Naive thymus-derived CD4-positive, alpha-beta T cell (primary cell): Measurements from ENCODE around the gene CD6. TPM values are rescaled to one million over a fixed set of nuclear protein-coding genes. Genes with fewer than 3 reads are reported as not detected.

Experiments
- ATAC-seq: fragments of 150-1000 bp; cut with Tn5 transposase; 2 replicates; pipeline ENCODE4 v1.10.0; 2021; ENCODE audit warnings: mild to moderate bottlenecking, moderate library complexity
- CTCF ChIA-PET: fragments of 350-600 bp; sonication (Branson Sonifier 250); formaldehyde crosslinking; loops from one replicate; lab custom pipeline; 2021; ENCODE audit warnings: antibody characterized with exemption; lab: Charles Lee
- POLR2A ChIA-PET: fragments of 350-600 bp; sonication (Branson Sonifier 250); formaldehyde crosslinking; loops from one replicate; lab custom pipeline; 2021; ENCODE audit warnings: antibody characterized with exemption, inconsistent platforms; lab: Charles Lee
- DNase-seq, 9 donors: peaks; one replicate each; pipeline versions ENCODE4 v3.0.0 to v3.0.0-alpha.2; 2020 to 2022; ENCODE audit warnings: mixed read lengths in 1 of 9
- H3K27ac ChIP-seq: one replicate; pipeline ENCODE4 v1.7.0; 2013; ENCODE audit warnings: mild to moderate bottlenecking, low read depth, low read length, moderate library complexity
- H3K27me3 ChIP-seq, 2 donors: one replicate each; pipeline ENCODE4 v1.7.0; 2013; ENCODE audit warnings: low read length in 2 of 2, mild to moderate bottlenecking in 2 of 2, moderate library complexity in 2 of 2; ENCODE audit not compliant: control insufficient read depth in 2 of 2, insufficient read depth in 2 of 2
- H3K36me3 ChIP-seq, 3 experiments: 1 replicate in 2 of 3; 2 replicates in 1 of 3; pipeline ENCODE4 v1.7.0; 2013; ENCODE audit warnings: low read length in 3 of 3, mild to moderate bottlenecking in 3 of 3, moderate library complexity in 1 of 3; ENCODE audit not compliant: insufficient read depth in 3 of 3, control insufficient read depth in 2 of 3
- H3K4me1 ChIP-seq, 2 donors: one replicate each; pipeline ENCODE4 v1.7.0; 2013; ENCODE audit warnings: low read length in 2 of 2, mild to moderate bottlenecking in 2 of 2, moderate library complexity in 1 of 2; ENCODE audit not compliant: control insufficient read depth in 2 of 2, insufficient read depth in 2 of 2
- H3K4me3 ChIP-seq: 2 replicates; pipeline ENCODE4 v1.7.0; 2013; ENCODE audit warnings: mild to moderate bottlenecking, low read length
- H3K9me3 ChIP-seq, 3 experiments: 1 replicate in 2 of 3; 2 replicates in 1 of 3; pipeline ENCODE4 v1.7.0; 2013; ENCODE audit warnings: low read length in 3 of 3; ENCODE audit not compliant: control insufficient read depth in 2 of 3
- H3K27ac Mint-ChIP-seq, 9 donors: one replicate each; pipeline ENCODE4 v1.8.0; 2020 to 2022; ENCODE audit warnings: mixed read lengths in 9 of 9, mild to moderate bottlenecking in 8 of 9, moderate library complexity in 5 of 9, inconsistent platforms in 2 of 9
- H3K27me3 Mint-ChIP-seq, 5 donors: one replicate each; pipeline ENCODE4 v1.8.0; 2021 to 2022; ENCODE audit warnings: mixed read lengths in 5 of 5, mild to moderate bottlenecking in 1 of 5
- H3K36me3 Mint-ChIP-seq, 5 donors: one replicate each; pipeline ENCODE4 v1.8.0; 2020 to 2022; ENCODE audit warnings: mixed read lengths in 5 of 5, mild to moderate bottlenecking in 3 of 5, inconsistent platforms in 1 of 5
- H3K4me1 Mint-ChIP-seq, 7 donors: one replicate each; pipeline ENCODE4 v1.8.0; 2020 to 2022; ENCODE audit warnings: mixed read lengths in 7 of 7, mild to moderate bottlenecking in 3 of 7, inconsistent platforms in 1 of 7
- H3K4me3 Mint-ChIP-seq, 10 donors: one replicate each; pipeline ENCODE4 v1.8.0; 2020 to 2022; ENCODE audit warnings: mild to moderate bottlenecking in 10 of 10, mixed read lengths in 10 of 10, moderate library complexity in 6 of 10, inconsistent platforms in 2 of 10
- H3K9me3 Mint-ChIP-seq, 11 donors: one replicate each; pipeline ENCODE4 v1.8.0; 2020 to 2022; ENCODE audit warnings: mixed read lengths in 11 of 11, mild to moderate bottlenecking in 4 of 11, inconsistent platforms in 1 of 11, moderate library complexity in 1 of 11
- intact Hi-C, 2 donors: fragments of 100-400 bp; cut with micrococcal nuclease; formaldehyde crosslinking; loops; one replicate each; pipeline ENCODE4 v1.15.1; 2023
- polyA plus RNA-seq, 2 donors: library from polyadenylated mRNA; unstranded; fragments of 300-500 nt; fragmentation: Illumina TruSeq; gene quantifications; one replicate each; pipeline ENCODE4 v1.2.3, GENCODE V29; 2021
- total RNA-seq, 6 experiments: library from RNA in 5 of 6; stranded (reverse) in 5 of 6; gene quantifications; 1 replicate in 5 of 6; 2 replicates in 1 of 6; pipeline ENCODE4 v1.2.3 and lab custom pipeline; 2021 to 2026

The CD6 gene
- total and polyA plus RNA-seq, 7 experiments from 2014 or later: 195 to 653 (median 416) TPM

DNA sequence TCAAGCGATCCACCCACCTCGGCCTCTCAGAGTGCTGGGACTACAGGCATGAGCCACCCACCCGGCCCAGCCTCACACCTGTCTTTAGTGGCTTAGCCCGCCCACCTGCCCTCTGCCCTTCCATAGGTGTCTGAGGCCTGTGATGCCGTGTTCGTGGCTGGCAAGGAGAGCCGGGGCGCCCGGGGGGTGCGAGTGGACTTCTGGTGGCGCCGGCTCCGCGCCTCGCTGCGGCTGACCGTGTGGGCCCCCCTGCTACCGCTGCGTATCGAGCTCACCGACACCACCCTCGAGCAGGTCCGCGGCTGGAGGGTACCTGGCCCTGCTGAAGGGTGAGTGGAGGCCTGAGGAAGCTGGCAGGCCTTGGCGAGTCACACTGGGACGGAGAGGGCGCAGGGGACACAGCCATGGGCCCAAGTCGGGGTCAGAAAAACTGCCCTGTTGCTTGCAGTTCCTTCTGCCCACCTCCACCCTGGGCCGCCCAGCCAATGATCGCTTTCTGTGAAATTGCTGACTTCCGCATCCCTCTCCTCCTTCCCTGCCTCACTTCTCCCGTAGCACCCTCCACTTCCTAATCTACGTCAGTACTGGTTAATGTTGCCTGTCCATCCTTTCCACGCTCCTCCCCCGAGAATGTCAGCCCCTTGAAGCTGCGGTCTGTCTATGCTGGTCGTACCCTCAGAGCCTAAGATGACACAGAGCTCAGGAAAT is 37.9 kb upstream of the CD6 start:
- Histone ChIP-seq H3K9me3 (no peaks in the 10 kb centered on the region), H3K4me1 (no peaks in the 10 kb centered on the region), H3K27ac (no peak overlapping the region), H3K27me3 (no peaks in the 10 kb centered on the region), H3K4me3 (no peak overlapping the region), H3K36me3 (no peaks in the 10 kb centered on the region)
- H3K9me3 Mint-ChIP-seq: no peaks in the 10 kb centered on the region
- ChIA-PET CTCF (interaction anchor here (0.9 kb wide), 1 partner anchor 19 kb away, joined by 3 read pairs; no protein-coding TSS in a partner anchor), POLR2A (interaction anchor here (0.6 kb wide), 1 partner anchor 10 kb away, joined by 3 read pairs; no protein-coding TSS in a partner anchor)
- H3K4me1 Mint-ChIP-seq: peaks cover 0 to 1% (median 0%) of the 10 kb centered on the region in 7 donors
- no peak for DNase-seq
- intact Hi-C loops: no loop called here
- H3K27ac Mint-ChIP-seq: no peak overlapping the region
- peaks cover 0 to 7% (median 0%) of the 10 kb centered on the region in 5 donors for H3K36me3 Mint-ChIP-seq
- no peak overlapping the region for H3K4me3 Mint-ChIP-seq
- no peak for ATAC-seq
- peaks cover 0 to 16% (median 0%) of the 10 kb centered on the region in 5 donors for H3K27me3 Mint-ChIP-seq

DNA sequence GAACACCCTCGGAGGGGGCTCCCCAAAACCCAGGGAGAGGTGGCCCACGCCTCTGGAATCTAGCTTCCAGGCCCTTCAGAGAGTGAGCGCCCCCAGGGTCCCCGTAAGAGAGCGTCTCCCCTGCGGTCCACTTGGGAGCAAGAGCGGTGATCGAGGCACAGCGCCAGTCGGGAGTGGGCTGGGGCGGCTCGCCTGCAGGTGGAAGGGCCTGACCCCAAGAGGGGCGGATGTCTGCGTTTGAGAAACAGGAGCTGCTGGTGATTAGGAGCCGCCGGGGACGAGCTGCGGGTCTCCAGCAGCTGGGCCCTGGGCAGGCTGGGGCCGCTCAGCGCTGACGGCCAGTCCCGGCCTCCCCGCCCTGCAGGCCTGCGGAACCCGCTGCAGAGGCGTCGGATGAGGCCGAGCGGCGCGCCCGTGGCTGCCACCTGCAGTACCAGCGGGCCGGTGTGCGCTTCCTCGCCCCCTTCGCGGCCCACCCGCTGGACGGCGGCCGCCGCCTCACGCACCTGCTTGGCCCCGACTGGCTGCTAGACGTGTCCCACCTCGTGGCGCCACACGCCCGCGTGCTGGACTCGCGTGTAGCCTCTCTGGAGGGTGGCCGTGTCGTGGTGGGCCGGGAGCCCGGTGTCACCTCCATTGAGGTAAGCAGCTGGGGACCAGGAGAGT is 37.2 kb upstream of the CD6 start:
- Histone ChIP-seq H3K27me3 (no peaks in the 10 kb centered on the region), H3K4me3 (no peak overlapping the region), H3K36me3 (peaks cover 0 to under 1% (median 0%) of the 10 kb centered on the region in 3 experiments), H3K9me3 (no peaks in the 10 kb centered on the region), H3K4me1 (no peaks in the 10 kb centered on the region), H3K27ac (no peak overlapping the region)
- CTCF ChIA-PET: interaction anchor here (0.6 to 0.9 kb wide), 2 partner anchors 20 to 144 kb away, joined by 3 read pairs; no protein-coding TSS in a partner anchor
- Mint-ChIP-seq H3K9me3 (no peaks in the 10 kb centered on the region), H3K27me3 (peaks cover 0 to 14% (median 0%) of the 10 kb centered on the region in 5 donors), H3K36me3 (peaks cover 0 to 13% (median 0%) of the 10 kb centered on the region in 5 donors), H3K4me1 (peaks cover 0 to 1% (median 0%) of the 10 kb centered on the region in 7 donors), H3K27ac (no peak overlapping the region), H3K4me3 (no peak overlapping the region)
- intact Hi-C loops: no loop called here
- ATAC-seq: peak; percentile 17
- POLR2A ChIA-PET: interaction anchor here (1.2 kb wide), 1 partner anchor 19 kb away, joined by 3 read pairs; no protein-coding TSS in a partner anchor
- no peak for DNase-seq

DNA sequence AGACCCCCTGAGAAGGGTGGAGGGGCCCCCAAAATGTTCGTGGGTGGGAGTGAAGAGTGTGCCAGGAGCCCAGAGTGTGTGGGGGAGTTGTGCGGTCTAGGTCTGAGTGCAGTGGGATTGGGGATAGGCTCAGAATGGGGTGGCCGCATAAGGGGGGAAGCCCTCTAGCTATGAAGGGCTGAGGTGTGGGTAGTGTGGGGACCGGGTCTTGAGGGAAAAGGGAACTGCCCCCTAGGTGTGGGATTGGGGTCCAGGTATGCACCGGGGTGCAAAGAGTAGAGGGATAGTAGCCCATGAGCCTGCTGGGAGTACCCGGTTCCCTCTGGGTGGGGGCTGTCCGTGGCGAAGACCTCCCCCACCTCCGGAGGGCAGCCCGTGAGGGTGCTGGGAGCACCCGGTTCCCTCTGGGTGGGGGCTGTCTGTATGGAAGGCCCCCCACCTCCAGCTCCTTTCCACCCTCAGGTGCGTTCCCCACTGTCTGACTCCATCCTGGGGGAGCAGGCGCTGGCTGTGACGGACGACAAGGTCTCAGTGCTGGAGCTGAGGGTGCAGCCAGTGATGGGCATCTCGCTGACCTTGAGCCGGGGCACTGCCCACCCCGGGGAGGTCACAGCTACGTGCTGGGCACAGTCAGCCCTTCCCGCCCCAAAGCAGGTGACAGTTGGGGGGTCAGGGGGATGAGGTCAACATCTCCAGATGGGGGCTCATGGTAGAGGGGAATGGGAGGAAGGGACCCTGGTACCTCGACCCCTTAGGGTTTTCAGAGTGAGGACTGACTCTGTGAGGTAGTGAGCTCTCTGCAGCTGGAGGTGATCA is 36.5 kb upstream of the CD6 start:
- peaks cover 0 to 7% (median 0%) of the 10 kb centered on the region in 5 donors for H3K27me3 Mint-ChIP-seq
- no peak overlapping the region for H3K27ac Mint-ChIP-seq
- Histone ChIP-seq H3K36me3 (peaks cover 0 to 7% (median 0%) of the 10 kb centered on the region in 3 experiments), H3K27ac (no peak overlapping the region), H3K4me3 (no peak overlapping the region), H3K9me3 (no peaks in the 10 kb centered on the region), H3K27me3 (no peaks in the 10 kb centered on the region), H3K4me1 (no peaks in the 10 kb centered on the region)
- H3K9me3 Mint-ChIP-seq: no peaks in the 10 kb centered on the region
- CTCF ChIA-PET: interaction anchor here (0.6 to 0.9 kb wide), 2 partner anchors 20 to 143 kb away, joined by 3 read pairs; no protein-coding TSS in a partner anchor
- ATAC-seq (peak; percentile 9), DNase-seq (no peak)
- peaks cover 0 to 5% (median 0%) of the 10 kb centered on the region in 7 donors for H3K4me1 Mint-ChIP-seq
- peaks cover 0 to 13% (median 0%) of the 10 kb centered on the region in 5 donors for H3K36me3 Mint-ChIP-seq
- intact Hi-C loops: no loop called here
- POLR2A ChIA-PET: interaction anchor here (1.0 to 1.2 kb wide), 2 partner anchors 20 to 167 kb away, joined by 3 to 6 read pairs; partner anchors contain the start of gene CD5
- no peak overlapping the region for H3K4me3 Mint-ChIP-seq

DNA sequence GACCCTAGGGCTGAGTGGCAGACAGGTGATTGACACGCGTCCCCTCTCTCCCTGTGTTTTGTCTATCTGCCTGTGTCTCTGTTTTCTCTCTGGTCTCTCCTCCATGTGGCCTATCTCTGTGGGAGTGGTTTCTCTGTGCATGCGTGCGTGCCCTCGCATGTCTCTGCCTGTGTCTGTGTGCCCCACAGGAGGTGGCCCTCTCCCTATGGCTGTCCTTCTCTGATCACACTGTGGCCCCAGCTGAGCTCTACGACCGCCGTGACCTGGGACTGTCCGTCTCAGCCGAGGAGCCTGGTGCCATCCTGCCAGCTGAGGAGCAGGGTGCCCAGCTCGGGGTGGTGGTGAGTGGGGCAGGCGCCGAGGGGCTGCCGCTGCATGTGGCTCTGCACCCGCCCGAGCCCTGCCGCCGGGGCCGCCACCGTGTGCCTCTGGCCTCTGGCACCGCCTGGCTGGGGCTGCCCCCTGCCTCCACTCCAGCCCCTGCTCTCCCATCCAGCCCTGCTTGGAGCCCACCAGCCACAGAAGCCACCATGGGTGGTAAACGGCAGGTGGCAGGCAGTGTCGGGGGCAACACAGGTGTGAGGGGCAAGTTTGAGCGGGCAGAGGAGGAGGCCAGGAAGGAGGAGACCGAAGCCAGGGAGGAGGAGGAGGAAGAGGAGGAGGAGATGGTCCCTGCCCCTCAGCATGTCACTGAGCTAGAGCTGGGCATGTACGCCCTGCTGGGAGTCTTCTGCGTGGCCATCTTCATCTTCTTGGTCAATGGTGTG is 35.6 kb upstream of the CD6 start:
- intact Hi-C loops: no loop called here
- ATAC-seq (peak; percentile 17), DNase-seq (no peak)
- ChIA-PET CTCF (no interaction called here), POLR2A (interaction anchor here (1.0 to 1.2 kb wide), 2 partner anchors 21 to 166 kb away, joined by 3 to 6 read pairs; partner anchors contain the start of gene CD5)
- no peaks in the 10 kb centered on the region for H3K27me3 ChIP-seq
- Mint-ChIP-seq H3K4me1 (peaks cover 0 to 7% (median 0%) of the 10 kb centered on the region in 7 donors), H3K36me3 (peaks cover 0 to 13% (median 0%) of the 10 kb centered on the region in 5 donors), H3K27ac (no peak overlapping the region), H3K4me3 (no peak overlapping the region), H3K9me3 (no peaks in the 10 kb centered on the region), H3K27me3 (peaks cover 0 to 1% (median 0%) of the 10 kb centered on the region in 5 donors)
- no peak overlapping the region for H3K4me3 ChIP-seq
- no peaks in the 10 kb centered on the region for H3K4me1 ChIP-seq
- H3K27ac ChIP-seq: no peak overlapping the region
- H3K9me3 ChIP-seq: no peaks in the 10 kb centered on the region
- H3K36me3 ChIP-seq: peaks cover 0 to 11% (median 0%) of the 10 kb centered on the region in 3 experiments

DNA sequence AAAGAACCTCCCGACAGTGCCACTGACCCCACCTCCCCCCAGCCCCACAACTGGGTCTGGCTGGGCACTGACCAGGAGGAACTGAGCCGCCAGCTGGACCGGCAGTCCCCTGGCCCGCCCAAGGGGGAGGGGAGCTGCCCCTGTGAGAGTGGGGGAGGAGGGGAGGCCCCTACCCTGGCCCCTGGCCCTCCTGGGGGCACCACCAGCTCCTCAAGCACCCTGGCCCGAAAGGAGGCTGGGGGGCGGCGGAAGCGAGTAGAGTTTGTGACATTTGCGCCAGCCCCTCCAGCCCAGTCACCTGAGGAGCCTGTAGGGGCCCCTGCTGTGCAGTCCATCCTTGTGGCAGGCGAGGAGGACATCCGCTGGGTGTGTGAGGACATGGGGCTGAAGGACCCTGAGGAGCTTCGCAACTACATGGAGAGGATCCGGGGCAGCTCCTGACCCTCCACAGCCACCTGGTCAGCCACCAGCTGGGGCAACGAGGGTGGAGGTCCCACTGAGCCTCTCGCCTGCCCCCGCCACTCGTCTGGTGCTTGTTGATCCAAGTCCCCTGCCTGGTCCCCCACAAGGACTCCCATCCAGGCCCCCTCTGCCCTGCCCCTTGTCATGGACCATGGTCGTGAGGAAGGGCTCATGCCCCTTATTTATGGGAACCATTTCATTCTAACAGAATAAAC is 34.9 kb upstream of the CD6 start:
- ChIA-PET POLR2A (interaction anchor here (0.6 kb wide), 1 partner anchor 25 kb away, joined by 4 read pairs; no protein-coding TSS in a partner anchor), CTCF (no interaction called here)
- no peak for DNase-seq
- Histone ChIP-seq H3K4me3 (no peak overlapping the region), H3K4me1 (no peaks in the 10 kb centered on the region), H3K36me3 (peaks cover 0 to 16% (median 0%) of the 10 kb centered on the region in 3 experiments), H3K27me3 (no peaks in the 10 kb centered on the region), H3K9me3 (no peaks in the 10 kb centered on the region), H3K27ac (no peak overlapping the region)
- Mint-ChIP-seq H3K27me3 (no peaks in the 10 kb centered on the region), H3K4me1 (peaks cover 0 to 13% (median 0%) of the 10 kb centered on the region in 7 donors), H3K36me3 (peaks cover 0 to 21% (median 0%) of the 10 kb centered on the region in 5 donors), H3K9me3 (no peaks in the 10 kb centered on the region), H3K4me3 (no peak overlapping the region), H3K27ac (no peak overlapping the region)
- intact Hi-C loops: no loop called here
- no peak for ATAC-seq
